Activated T-helper 2 cell treated with anti-CD3 and anti-CD28 coated beads, Interferon-gamma antibody, Interleukin-2, Interleukin-4, amounts not matched to agents 10 μg/mL and 5 μg/mL and 100 μg/mL, durations not matched to agents 14 hours and 24 hours and 36 hours (primary cell): ENCODE measurements around the gene ADAM8. TPM values are rescaled to one million over a fixed set of nuclear protein-coding genes. Genes with fewer than 3 reads are reported as not detected.
A peak's percentile ranks its signal among the peaks of the same experiment; 100 is the strongest.
"Not testable (repeated sequence)": the region's sequence is repeated elsewhere in the genome, so short reads cannot be mapped to it uniquely, and the experiment has no call there.

Experiments
- DNase-seq: peaks from one replicate; pipeline ENCODE4 v3.0.0; 2021; ENCODE audit warnings: low spot score
- H3K27ac Mint-ChIP-seq: one replicate; pipeline ENCODE4 v1.8.0; 2021; ENCODE audit warnings: mixed read lengths
- H3K27me3 Mint-ChIP-seq: one replicate; pipeline ENCODE4 v1.8.0; 2021; ENCODE audit warnings: low read depth, mixed read lengths
- H3K36me3 Mint-ChIP-seq: one replicate; pipeline ENCODE4 v1.8.0; 2021; ENCODE audit warnings: low read depth, mixed read lengths
- H3K4me1 Mint-ChIP-seq: one replicate; pipeline ENCODE4 v1.8.0; 2021; ENCODE audit warnings: low read depth, mixed read lengths
- H3K4me3 Mint-ChIP-seq: one replicate; pipeline ENCODE4 v1.8.0; 2021; ENCODE audit warnings: low read depth, mild to moderate bottlenecking, moderate library complexity, mixed read lengths
- H3K9me3 Mint-ChIP-seq: one replicate; pipeline ENCODE4 v1.8.0; 2021; ENCODE audit warnings: mixed read lengths
- intact Hi-C: fragments of 100-400 bp; cut with micrococcal nuclease; formaldehyde crosslinking; loops from one replicate; pipeline ENCODE4 v1.15.1; 2023
- total RNA-seq: library from RNA; stranded (reverse); gene quantifications from 2 replicates; pipeline ENCODE4 v1.2.3, GENCODE V29; 2022

Gene ADAM8
- total RNA-seq, 1 donor from 2014 or later, result 214 TPM

- Mint-ChIP-seq H3K27me3 (no peaks in the 10 kb centered on the region), H3K27ac (no peak overlapping the region), H3K36me3 (peaks cover 36% of the 10 kb centered on the region), H3K4me3 (no peak overlapping the region), H3K4me1 (peaks cover 17% of the 10 kb centered on the region), H3K9me3 (no peaks in the 10 kb centered on the region)
- DNase-seq, result no peak
- intact Hi-C loops, result no loop called here
Measured at GRCh38 chr10:133268532-133268931, 8.1 kb downstream of the ADAM8 start.

- peaks cover 40% of the 10 kb centered on the region for H3K36me3 Mint-ChIP-seq
- no peak overlapping the region for H3K4me3 Mint-ChIP-seq
- DNase-seq, result no peak
- intact Hi-C loops, result no loop called here
- H3K4me1 Mint-ChIP-seq, result peaks cover 20% of the 10 kb centered on the region
- H3K27ac Mint-ChIP-seq, result no peak overlapping the region
- H3K27me3 Mint-ChIP-seq, result no peaks in the 10 kb centered on the region
- no peaks in the 10 kb centered on the region for H3K9me3 Mint-ChIP-seq
Measured at GRCh38 chr10:133267829-133268228, 8.8 kb downstream of the ADAM8 start.

DNA sequence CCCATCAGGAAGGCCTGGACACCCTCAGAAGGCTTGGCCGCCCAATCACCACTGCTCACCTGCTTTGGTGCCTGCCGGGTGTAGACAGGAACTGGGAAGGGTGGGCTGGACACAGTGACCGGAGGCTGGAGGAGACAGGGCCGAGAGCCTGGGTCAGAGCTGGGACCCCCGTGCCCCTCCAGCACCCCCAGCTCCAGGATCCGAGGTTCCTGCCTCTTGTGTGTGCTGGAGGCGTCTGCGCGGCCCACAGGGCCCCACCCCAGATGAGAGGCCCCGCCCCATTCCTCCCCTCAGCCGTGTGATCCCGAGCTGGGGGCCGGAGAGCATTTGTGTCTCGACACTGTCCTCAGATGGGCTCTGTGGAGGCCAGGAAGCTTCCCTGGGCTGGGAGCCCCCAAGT, 9.4 kb downstream of the ADAM8 start:
- Mint-ChIP-seq H3K9me3 (no peaks in the 10 kb centered on the region), H3K4me3 (no peak overlapping the region), H3K27me3 (no peaks in the 10 kb centered on the region), H3K4me1 (peaks cover 22% of the 10 kb centered on the region), H3K27ac (no peak overlapping the region), H3K36me3 (peaks cover 42% of the 10 kb centered on the region)
- intact Hi-C loops, result no loop called here
- no peak for DNase-seq

GRCh38 chr10:133266056-133266795, 10.4 kb downstream of the ADAM8 start:
- no peak overlapping the region for H3K27ac Mint-ChIP-seq
- no peak overlapping the region for H3K4me3 Mint-ChIP-seq
- peaks cover 24% of the 10 kb centered on the region for H3K4me1 Mint-ChIP-seq
- H3K36me3 Mint-ChIP-seq, result peaks cover 36% of the 10 kb centered on the region
- H3K9me3 Mint-ChIP-seq, result no peaks in the 10 kb centered on the region
- DNase-seq, result no peak
- intact Hi-C loops, result no loop called here
- H3K27me3 Mint-ChIP-seq, result no peaks in the 10 kb centered on the region

- H3K4me3 Mint-ChIP-seq, intact Hi-C loops, H3K9me3 Mint-ChIP-seq, H3K27me3 Mint-ChIP-seq, H3K27ac Mint-ChIP-seq, DNase-seq: not testable (repeated sequence)
- Mint-ChIP-seq H3K4me1 (peaks cover 33% of the 10 kb centered on the region), H3K36me3 (peaks cover 30% of the 10 kb centered on the region)
Measured at GRCh38 chr10:133265052-133265451, 11.6 kb downstream of the ADAM8 start.

- Mint-ChIP-seq H3K27ac (no peak overlapping the region), H3K4me1 (peaks cover 39% of the 10 kb centered on the region), H3K36me3 (peaks cover 30% of the 10 kb centered on the region), H3K4me3 (peak overlapping the region; percentile 38), H3K27me3 (no peaks in the 10 kb centered on the region), H3K9me3 (no peaks in the 10 kb centered on the region)
- intact Hi-C loops, result no loop called here
- DNase-seq, result no peak
Measured at GRCh38 chr10:133264461-133264860, 12.2 kb downstream of the ADAM8 start.

- intact Hi-C loops, result no loop called here
- no peaks in the 10 kb centered on the region for H3K27me3 Mint-ChIP-seq
- no peaks in the 10 kb centered on the region for H3K9me3 Mint-ChIP-seq
- H3K4me1 Mint-ChIP-seq, result peaks cover 45% of the 10 kb centered on the region
- no peak for DNase-seq
- H3K4me3 Mint-ChIP-seq, result no peak overlapping the region
- H3K27ac Mint-ChIP-seq, result no peak overlapping the region
- H3K36me3 Mint-ChIP-seq, result peaks cover 30% of the 10 kb centered on the region
Measured at GRCh38 chr10:133263674-133264073, 13.0 kb downstream of the ADAM8 start.

DNA sequence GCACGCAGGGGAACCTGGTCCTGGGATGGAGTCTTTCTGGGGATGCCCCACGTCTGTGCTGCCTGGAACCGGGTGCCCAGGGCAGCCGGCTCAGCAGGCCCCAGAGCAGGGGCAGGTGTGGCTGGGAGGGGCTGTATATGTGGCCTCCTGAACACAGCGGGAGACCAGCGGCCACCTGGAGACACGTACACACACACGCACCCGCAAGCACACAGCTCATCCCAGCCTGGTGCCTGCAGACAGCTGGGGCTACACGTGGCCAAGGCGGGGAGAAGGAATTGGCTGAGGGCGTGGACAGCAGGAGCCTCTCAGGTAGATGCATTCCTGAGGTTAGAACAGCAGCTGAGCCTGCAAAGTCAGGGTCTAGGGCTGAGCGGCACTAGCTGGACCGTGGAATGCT, 14.0 kb downstream of the ADAM8 start:
- H3K36me3 Mint-ChIP-seq, result peaks cover 30% of the 10 kb centered on the region
- no peaks in the 10 kb centered on the region for H3K27me3 Mint-ChIP-seq
- no peaks in the 10 kb centered on the region for H3K9me3 Mint-ChIP-seq
- no peak overlapping the region for H3K27ac Mint-ChIP-seq
- H3K4me1 Mint-ChIP-seq, result peaks cover 47% of the 10 kb centered on the region
- intact Hi-C loops, result no loop called here
- peak overlapping the region; percentile 49 for H3K4me3 Mint-ChIP-seq
- DNase-seq, result no peak

DNA sequence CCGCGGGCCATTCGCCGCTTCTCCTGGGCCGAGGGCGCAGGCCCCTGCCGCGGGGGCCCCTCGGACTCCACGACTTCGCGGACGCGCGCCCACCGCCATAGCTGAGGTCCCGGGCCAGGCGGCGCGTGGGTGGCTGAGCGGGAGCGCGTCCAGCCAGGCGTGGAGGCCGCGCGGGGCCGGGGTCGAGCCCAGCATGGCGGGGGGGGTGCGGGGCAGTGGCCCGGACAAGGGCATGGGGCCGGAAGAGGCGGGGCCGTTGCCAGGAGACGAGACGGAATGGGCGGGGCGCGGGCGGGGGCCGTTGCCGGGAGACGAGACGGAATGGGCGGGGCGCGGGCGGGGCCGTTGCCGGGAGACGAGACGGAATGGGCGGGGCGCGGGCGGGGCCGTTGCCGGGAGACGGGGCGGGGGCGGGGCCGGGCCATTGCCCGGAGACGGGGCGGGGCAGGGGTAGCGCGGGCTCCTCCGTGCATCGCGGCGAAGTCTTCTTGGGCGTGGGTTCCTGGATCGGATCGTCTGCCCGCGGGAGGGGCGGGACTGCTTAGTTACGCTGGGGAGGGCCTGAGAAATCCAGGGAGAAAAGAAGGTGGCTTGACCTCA, 14.8 kb downstream of the ADAM8 start:
- no peaks in the 10 kb centered on the region for H3K9me3 Mint-ChIP-seq
- no peak overlapping the region for H3K27ac Mint-ChIP-seq
- peaks cover 30% of the 10 kb centered on the region for H3K36me3 Mint-ChIP-seq
- peaks cover 53% of the 10 kb centered on the region for H3K4me1 Mint-ChIP-seq
- no peaks in the 10 kb centered on the region for H3K27me3 Mint-ChIP-seq
- intact Hi-C loops, result loop anchor here (1.0 kb wide), 2 partner anchors 13 to 47 kb away; no protein-coding TSS in a partner anchor
- DNase-seq, result peak; percentile 79
- H3K4me3 Mint-ChIP-seq, result peak overlapping the region; percentile 79

- H3K4me3 Mint-ChIP-seq, result peak overlapping the region; percentile 79
- no peaks in the 10 kb centered on the region for H3K27me3 Mint-ChIP-seq
- intact Hi-C loops, result loop anchor here (1.0 kb wide), 2 partner anchors 14 to 48 kb away; no protein-coding TSS in a partner anchor
- peak; percentile 53 for DNase-seq
- H3K9me3 Mint-ChIP-seq, result no peaks in the 10 kb centered on the region
- H3K27ac Mint-ChIP-seq, result peak overlapping the region; percentile 90
- peaks cover 30% of the 10 kb centered on the region for H3K36me3 Mint-ChIP-seq
- H3K4me1 Mint-ChIP-seq, result peaks cover 53% of the 10 kb centered on the region
Measured at GRCh38 chr10:133260895-133261725, 15.6 kb downstream of the ADAM8 start.

GRCh38 chr10:133259602-133259989, 17.1 kb downstream of the ADAM8 start:
- H3K4me3 Mint-ChIP-seq, result peak overlapping the region; percentile 51

DNA sequence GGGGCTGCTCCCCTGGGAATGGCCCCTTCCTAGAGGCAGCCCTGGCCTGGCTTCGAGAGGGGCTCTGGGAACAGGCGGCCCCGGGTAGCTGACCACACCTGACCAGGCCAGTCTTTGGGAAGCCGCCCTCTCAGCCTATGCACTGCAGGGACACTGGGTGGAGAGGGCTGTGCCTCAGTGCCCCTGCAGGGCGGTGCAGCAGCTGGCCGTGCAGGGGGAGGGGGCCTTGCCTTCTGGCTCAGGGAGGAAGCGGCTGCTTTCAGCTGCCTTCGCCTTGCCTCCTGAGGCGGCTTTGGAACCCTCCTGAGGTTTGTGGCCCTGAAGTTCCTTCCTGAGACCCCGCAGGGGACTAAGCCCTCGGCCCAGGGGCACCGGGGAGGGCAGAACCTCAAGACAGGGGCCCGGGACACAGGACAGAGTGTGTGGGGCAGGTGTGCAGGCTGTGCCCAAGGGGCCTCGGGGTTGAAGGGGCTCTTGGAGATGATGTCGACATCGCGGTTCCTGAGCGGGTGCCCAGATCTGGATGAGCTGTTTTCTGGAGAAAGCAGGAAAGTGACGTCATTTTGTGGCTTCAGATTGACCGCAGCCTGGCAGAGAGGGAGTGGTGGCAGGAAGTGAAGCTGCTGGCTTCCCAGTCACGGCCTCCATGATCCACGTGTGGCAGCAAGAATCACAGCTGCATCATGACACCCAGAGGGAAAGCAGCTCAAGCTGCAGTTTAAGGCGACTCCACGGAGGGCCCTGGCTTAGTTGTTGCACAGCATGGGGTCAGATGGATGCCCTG, 17.7 kb downstream of the ADAM8 start:
- Mint-ChIP-seq H3K9me3 (no peaks in the 10 kb centered on the region), H3K4me1 (peaks cover 36% of the 10 kb centered on the region), H3K36me3 (peaks cover 12% of the 10 kb centered on the region), H3K27me3 (no peaks in the 10 kb centered on the region), H3K27ac (peak overlapping the region; percentile 89), H3K4me3 (peak overlapping the region; percentile 51)
- peak; percentile 80 for DNase-seq
- intact Hi-C loops, result no loop called here

More at GRCh38 chr10:133259602-133259989, 17.1 kb downstream of the ADAM8 start:
- no peak for DNase-seq
- intact Hi-C loops, result no loop called here
- no peaks in the 10 kb centered on the region for H3K27me3 Mint-ChIP-seq
- H3K9me3 Mint-ChIP-seq, result no peaks in the 10 kb centered on the region
- peaks cover 18% of the 10 kb centered on the region for H3K36me3 Mint-ChIP-seq
- peaks cover 42% of the 10 kb centered on the region for H3K4me1 Mint-ChIP-seq
- peak overlapping the region; percentile 89 for H3K27ac Mint-ChIP-seq
